ENCODE measurements around the gene SULT1A1.

DNA sequence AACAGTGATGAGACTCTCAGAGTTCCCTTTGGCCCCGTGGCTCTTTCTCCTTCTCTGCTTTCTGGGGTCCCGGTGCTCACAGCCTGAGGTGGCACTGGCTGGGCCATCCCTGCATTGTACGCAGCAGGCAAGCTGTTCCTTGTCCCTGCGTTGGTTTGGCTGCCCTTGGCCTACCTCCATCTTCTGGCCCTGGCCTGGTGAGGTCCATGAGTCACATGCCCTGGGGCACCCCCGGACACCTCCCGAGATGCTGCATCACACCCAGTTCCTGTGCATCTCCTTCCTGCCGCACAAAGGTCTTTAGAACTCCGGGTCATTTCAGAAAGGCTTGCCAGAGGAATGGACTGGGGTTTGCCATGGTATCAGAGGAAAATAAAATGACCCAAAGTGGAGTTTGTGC is 22.5 kb downstream of the SULT1A1 start:
- TF ChIP-seq, protein P1, sequence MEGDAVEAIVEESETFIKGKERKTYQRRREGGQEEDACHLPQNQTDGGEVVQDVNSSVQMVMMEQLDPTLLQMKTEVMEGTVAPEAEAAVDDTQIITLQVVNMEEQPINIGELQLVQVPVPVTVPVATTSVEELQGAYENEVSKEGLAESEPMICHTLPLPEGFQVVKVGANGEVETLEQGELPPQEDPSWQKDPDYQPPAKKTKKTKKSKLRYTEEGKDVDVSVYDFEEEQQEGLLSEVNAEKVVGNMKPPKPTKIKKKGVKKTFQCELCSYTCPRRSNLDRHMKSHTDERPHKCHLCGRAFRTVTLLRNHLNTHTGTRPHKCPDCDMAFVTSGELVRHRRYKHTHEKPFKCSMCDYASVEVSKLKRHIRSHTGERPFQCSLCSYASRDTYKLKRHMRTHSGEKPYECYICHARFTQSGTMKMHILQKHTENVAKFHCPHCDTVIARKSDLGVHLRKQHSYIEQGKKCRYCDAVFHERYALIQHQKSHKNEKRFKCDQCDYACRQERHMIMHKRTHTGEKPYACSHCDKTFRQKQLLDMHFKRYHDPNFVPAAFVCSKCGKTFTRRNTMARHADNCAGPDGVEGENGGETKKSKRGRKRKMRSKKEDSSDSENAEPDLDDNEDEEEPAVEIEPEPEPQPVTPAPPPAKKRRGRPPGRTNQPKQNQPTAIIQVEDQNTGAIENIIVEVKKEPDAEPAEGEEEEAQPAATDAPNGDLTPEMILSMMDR (IDR thresholded peaks at IDR 0.05), result no peak
- no peak for TF ChIP-seq SIN3A (IDR thresholded peaks at IDR 0.05; ENCODE audit: borderline replicate concordance, insufficient read depth, low read depth, low read length)

Data from Panc1 (cell line).